GM03348 (cell line): Measurements from ENCODE around the gene PLP2.

Experiments
- DNase-seq: peaks from one replicate; pipeline ENCODE4 v3.0.0; 2012; ENCODE audit warnings: low spot score

Gene PLP2

DNA sequence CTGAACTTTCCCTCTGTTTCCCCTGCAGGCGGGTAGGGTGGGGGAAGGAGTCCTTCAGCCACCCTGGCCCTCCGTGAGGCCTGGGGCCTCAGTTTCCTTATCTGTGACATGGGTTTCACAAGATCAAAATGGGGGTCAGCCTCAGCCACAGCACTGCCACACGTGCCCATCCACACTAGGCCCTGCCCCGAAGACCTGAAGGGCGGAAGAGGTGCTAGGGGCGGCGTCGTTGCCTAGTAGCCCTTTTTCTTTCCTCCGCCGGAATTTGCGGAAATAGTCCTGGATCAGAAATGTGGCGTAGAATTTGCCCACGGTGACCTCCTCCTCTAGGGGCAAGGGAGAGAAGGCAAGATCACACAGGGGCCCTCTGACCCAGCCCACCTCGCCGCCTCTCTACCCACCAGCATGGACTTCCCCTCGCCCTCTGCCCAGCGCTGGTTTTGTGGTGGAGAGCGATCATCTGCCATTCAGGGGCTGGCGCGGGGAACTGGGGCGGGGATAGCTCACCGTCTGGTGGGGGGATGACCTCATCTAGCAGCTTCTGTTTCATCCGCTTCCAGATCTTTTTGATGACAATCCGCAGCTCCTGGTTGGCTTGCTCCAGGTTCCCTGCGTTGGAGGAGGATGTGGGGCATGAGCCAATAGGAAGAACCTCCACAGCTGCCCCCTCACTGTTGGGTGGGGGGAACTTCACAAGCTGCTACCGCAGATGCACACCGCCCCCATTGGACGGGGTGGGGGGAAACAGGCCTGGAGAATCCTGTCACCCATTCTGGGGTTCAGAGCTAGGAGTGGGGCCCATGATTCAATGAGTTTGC is 37.9 kb downstream of the PLP2 start:
- no peak for DNase-seq

DNA sequence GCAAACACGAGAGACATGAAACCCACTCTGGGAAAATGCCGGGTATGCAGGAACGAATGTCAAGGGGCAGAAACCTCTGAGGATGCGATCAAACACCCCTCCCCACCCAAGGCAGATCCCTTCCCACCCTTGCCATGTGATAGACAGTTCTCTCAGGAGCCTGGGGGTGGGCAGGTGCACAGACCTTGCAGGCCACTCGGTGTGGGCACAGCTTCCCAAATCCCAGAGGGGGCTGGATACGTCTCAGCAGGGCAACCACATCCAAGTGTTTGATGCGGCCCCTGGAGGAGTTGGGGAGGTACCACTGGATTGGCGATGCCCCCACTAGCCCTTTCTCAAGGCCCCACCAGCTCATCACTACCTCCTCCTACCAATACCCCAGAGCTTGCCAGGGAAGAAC is 38.7 kb downstream of the PLP2 start:
- DNase-seq: no peak

DNA sequence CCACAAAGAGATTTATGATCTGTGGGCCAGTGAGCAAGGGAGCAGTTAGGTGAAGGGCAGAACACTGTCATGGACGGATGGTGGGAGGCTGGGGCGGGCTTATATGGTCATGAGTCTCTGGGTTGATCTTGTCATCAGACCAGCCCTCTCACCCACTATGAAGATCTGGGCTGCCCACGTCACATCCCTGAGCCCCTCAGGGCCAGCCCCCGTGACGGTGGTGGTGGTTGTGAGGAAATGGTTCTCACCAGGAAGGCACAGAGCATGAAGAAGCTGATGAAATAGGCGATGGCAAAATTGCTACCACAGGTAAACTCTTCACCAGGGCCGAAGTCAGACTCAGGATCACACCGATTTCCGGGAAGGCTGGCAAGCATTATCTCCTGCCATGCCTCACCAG is 39.4 kb downstream of the PLP2 start:
- no peak for DNase-seq

DNA sequence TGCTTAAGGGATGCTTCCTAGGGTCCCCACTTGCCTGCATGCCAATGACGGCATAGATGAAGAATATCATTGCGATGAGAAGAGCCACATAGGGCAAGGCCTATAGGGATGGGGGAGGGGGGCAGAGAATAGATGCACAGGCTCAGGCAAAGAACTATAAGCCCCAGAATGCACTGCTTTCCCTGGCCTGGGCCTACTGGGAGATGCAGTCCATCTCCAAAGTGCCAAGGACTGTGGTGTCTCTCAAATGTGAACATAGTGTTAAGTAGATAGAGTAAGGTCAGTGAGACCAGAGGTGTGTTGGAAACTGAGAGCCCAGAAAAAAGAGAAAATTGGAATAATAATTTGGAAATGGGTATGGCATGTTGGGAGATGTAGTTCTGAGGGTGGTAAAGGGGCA is 40.5 kb downstream of the PLP2 start:
- no peak for DNase-seq

DNA sequence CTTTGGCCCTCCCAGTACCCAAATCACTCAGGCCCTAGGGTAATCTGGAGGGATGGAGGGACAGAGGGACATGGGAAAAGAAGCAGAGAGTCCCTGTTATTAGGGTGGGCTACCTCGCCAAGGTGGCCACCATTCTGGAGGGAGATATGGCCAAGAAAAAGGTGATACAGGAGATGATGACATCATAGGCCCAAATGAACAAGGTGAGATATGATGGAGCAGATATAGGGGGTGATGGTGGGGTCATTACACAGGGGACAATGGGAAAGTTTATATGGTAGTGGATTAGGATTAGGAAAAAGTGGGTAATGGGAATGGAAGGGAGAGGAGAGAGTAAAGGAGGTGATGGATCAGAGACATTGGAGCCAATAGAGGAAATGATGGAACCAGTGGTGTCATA is 41.2 kb downstream of the PLP2 start:
- DNase-seq: no peak

DNA sequence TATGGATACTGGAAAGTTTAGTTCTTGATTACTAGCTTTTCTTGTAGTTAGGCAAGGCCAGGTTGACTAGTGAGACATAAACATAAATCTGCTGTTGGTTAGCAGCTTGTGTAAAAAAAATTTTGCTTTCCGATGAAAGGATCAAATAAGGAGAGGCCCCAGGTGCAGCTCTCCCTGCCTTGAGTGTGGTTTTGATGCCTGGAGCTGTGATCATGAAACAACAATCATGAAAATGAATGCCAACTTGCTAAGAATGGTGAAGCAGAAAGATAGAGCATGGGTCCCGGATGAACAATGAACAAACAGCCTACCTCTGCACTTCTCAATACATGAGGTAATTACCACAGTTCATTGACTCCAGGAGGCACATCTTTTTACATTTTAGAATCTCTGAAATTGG is 42.7 kb downstream of the PLP2 start:
- no peak for DNase-seq

DNA sequence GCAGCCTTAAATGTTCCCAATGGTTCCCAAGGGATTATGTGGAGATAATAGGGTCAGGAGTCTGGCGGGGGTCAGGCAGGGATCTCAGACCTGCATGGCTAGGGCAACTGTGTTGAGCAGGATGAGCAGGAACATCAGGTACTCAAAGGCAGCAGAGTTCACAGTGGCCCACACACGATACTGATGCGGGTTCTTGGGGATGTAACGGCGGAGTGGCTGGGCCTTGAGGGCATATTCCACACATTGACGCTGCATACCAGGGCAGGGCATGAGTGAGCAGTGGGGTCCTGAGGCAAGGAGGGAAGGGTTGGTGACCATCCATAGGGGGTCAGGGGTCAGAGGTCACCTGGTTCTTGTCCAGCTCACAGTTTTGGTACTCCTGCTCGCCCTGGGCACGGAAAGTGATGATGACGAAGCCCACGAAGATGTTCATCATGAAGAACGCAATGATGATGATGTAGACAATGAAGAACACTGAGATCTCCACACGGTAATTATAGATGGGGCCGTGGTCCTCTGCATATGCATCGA is 43.4 kb downstream of the PLP2 start:
- no peak for DNase-seq

DNA sequence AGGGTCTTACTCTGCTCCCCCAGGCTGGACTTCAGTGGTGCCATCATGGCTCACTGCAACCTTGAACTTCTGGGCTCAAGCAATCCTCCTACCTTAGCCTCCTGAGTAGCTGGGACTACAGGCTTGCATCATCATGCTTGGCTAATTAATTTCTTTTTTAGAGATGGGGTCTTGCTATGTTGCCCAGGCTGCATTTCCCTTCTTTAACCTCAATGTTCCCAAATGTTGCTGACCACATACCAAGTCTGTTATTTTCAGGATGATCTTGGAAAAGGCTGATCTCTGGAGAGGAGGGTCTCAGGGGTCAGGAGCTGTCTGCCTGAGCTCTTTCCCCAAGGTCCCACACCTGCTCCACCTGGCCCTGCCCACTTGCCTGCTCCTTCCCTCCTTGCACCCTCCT is 48.4 kb downstream of the PLP2 start:
- DNase-seq: no peak

DNA sequence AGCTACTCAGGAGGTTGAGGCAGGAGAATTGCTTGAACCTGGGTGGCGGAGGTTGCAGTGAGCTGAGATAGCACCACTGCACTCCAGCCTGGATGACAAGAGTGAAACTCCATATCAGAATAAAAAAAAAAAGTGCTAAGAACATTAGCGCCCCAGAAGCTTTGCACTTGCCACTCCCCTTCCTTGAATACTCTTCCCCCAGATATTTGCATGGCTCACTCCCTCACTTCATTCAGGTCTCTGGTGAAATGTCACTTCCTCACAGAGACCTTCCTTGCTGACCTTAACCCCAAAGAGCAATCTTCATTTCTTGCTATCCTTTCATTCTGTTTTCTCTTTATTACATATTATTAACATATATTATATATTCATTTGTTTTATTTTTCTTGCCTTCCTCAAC is 50.2 kb downstream of the PLP2 start:
- no peak for DNase-seq
